Neural progenitor cell (in vitro differentiated cells): ENCODE measurements around the gene POLE.

Experiments
- EZH2 ChIP-seq: fragments of 200-600 bp; sonication (generic); IDR thresholded peaks from 2 replicates; pipeline ENCODE4 v1.6.1; 2017; ENCODE audit warnings: antibody characterized with exemption, mild to moderate bottlenecking, moderate library complexity
- TF ChIP-seq, protein P1 (sequence below): fragments of 200-600 bp; sonication (generic); IDR thresholded peaks from 2 replicates; pipeline ENCODE4 v1.5.1; 2017; ENCODE audit warnings: antibody characterized with exemption, mild to moderate bottlenecking

DNA sequence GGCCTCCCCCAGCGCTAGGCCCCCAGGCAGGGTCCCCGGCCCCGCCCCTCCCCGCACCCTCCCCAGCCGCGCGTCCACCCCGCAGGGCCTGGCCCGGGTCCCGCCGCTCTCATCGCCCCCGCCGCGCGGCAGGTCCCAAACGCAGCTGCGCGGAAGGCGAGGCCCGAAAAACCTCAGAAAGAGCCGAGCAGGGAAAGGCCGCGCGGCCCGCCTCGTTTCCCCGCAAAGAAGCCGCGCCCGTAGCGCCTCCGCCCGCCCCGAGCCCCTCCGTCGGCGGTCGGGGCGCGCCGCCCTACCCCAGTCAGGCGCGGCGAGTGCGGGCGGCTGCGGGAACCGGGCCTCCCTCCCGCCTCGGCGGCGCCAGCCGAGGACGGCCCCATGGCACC lies 324 bp downstream of the POLE start:
- TF ChIP-seq, protein P1, sequence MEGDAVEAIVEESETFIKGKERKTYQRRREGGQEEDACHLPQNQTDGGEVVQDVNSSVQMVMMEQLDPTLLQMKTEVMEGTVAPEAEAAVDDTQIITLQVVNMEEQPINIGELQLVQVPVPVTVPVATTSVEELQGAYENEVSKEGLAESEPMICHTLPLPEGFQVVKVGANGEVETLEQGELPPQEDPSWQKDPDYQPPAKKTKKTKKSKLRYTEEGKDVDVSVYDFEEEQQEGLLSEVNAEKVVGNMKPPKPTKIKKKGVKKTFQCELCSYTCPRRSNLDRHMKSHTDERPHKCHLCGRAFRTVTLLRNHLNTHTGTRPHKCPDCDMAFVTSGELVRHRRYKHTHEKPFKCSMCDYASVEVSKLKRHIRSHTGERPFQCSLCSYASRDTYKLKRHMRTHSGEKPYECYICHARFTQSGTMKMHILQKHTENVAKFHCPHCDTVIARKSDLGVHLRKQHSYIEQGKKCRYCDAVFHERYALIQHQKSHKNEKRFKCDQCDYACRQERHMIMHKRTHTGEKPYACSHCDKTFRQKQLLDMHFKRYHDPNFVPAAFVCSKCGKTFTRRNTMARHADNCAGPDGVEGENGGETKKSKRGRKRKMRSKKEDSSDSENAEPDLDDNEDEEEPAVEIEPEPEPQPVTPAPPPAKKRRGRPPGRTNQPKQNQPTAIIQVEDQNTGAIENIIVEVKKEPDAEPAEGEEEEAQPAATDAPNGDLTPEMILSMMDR: no peak
- no peak for TF ChIP-seq EZH2
